CD8-positive, alpha-beta memory T cell (primary cell): ENCODE measurements around the gene SFXN3. TPM values are rescaled to one million over a fixed set of nuclear protein-coding genes. Genes with fewer than 3 reads are reported as not detected.

Experiments
- CTCF ChIA-PET: fragments of 350-600 bp; sonication (Branson Sonifier 250); formaldehyde crosslinking; loops from one replicate; lab custom pipeline; 2021; ENCODE audit warnings: antibody characterized with exemption; lab: Charles Lee
- POLR2A ChIA-PET: fragments of 350-600 bp; sonication (Branson Sonifier 250); formaldehyde crosslinking; loops from one replicate; lab custom pipeline; 2021; ENCODE audit warnings: antibody characterized with exemption; lab: Charles Lee
- DNase-seq, 5 donors: peaks; one replicate each; pipeline versions ENCODE4 v3.0.0 to v3.0.0-alpha.2; 2020 to 2022; ENCODE audit warnings: mixed read lengths in 1 of 5
- H3K27ac ChIP-seq: one replicate; pipeline ENCODE4 v1.7.0; 2013; ENCODE audit warnings: low read depth, mild to moderate bottlenecking, low read length, moderate library complexity
- H3K27me3 ChIP-seq: 2 replicates; pipeline ENCODE4 v1.7.0; 2013; ENCODE audit warnings: low read length, mild to moderate bottlenecking; ENCODE audit not compliant: insufficient read depth, poor library complexity, severe bottlenecking
- H3K36me3 ChIP-seq: 2 replicates; pipeline ENCODE4 v1.7.0; 2013; ENCODE audit warnings: mild to moderate bottlenecking, low read length, moderate library complexity; ENCODE audit not compliant: insufficient read depth
- H3K4me1 ChIP-seq: 2 replicates; pipeline ENCODE4 v1.7.0; 2013; ENCODE audit warnings: mild to moderate bottlenecking, low read length, moderate library complexity; ENCODE audit not compliant: insufficient read depth
- H3K4me3 ChIP-seq: 2 replicates; pipeline ENCODE4 v1.7.0; 2013; ENCODE audit warnings: mild to moderate bottlenecking, low read length
- H3K9me3 ChIP-seq: 2 replicates; pipeline ENCODE4 v1.7.0; 2013; ENCODE audit warnings: mild to moderate bottlenecking, low read length
- H3K27ac Mint-ChIP-seq, 8 donors: one replicate each; pipeline ENCODE4 v1.8.0; 2020 to 2021; ENCODE audit warnings: mixed read lengths in 8 of 8, mild to moderate bottlenecking in 6 of 8, inconsistent platforms in 3 of 8, moderate library complexity in 3 of 8
- H3K27me3 Mint-ChIP-seq, 2 donors: one replicate each; pipeline ENCODE4 v1.8.0; 2020 to 2021; ENCODE audit warnings: mixed read lengths in 2 of 2, mild to moderate bottlenecking in 1 of 2, moderate library complexity in 1 of 2
- H3K36me3 Mint-ChIP-seq, 3 donors: one replicate each; pipeline ENCODE4 v1.8.0; 2020 to 2021; ENCODE audit warnings: mixed read lengths in 3 of 3, inconsistent platforms in 1 of 3, mild to moderate bottlenecking in 1 of 3
- H3K4me1 Mint-ChIP-seq, 3 donors: one replicate each; pipeline ENCODE4 v1.8.0; 2020 to 2021; ENCODE audit warnings: mixed read lengths in 3 of 3, inconsistent platforms in 1 of 3, mild to moderate bottlenecking in 1 of 3
- H3K4me3 Mint-ChIP-seq, 7 donors: one replicate each; pipeline ENCODE4 v1.8.0; 2020 to 2021; ENCODE audit warnings: mixed read lengths in 7 of 7, mild to moderate bottlenecking in 6 of 7, moderate library complexity in 4 of 7, inconsistent platforms in 2 of 7
- H3K9me3 Mint-ChIP-seq, 5 donors: one replicate each; pipeline ENCODE4 v1.8.0; 2020 to 2022; ENCODE audit warnings: mixed read lengths in 5 of 5, mild to moderate bottlenecking in 3 of 5, moderate library complexity in 2 of 5, inconsistent platforms in 1 of 5
- polyA plus RNA-seq: library from polyadenylated mRNA; unstranded; fragments of 300-500 nt; fragmentation: Illumina TruSeq; gene quantifications from one replicate; pipeline ENCODE4 v1.2.3, GENCODE V29; 2021
- total RNA-seq, 2 experiments: library from RNA; stranded (reverse); gene quantifications; one replicate each; pipeline ENCODE4 v1.2.3, GENCODE V29; 2021

SFXN3 gene, protein sequence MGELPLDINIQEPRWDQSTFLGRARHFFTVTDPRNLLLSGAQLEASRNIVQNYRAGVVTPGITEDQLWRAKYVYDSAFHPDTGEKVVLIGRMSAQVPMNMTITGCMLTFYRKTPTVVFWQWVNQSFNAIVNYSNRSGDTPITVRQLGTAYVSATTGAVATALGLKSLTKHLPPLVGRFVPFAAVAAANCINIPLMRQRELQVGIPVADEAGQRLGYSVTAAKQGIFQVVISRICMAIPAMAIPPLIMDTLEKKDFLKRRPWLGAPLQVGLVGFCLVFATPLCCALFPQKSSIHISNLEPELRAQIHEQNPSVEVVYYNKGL
- total RNA-seq (10 to 100 TPM; 25.2 to 26.5 TPM), polyA plus RNA-seq (17.6 TPM)

GRCh38 chr10:101031128-101031795, at the start of gene SFXN3, which contains the start of gene PDZD7:
Gene SFXN3 (plus strand): TSS chr10:101031234. CDS start chr10:101034695, 3,461 bp downstream.
Gene PDZD7 (minus strand): TSS chr10:101031129. CDS start chr10:101030219, 910 bp downstream.
- Mint-ChIP-seq H3K4me3 (peak within 1 kb of the TSS; percentile 92 to 98 (median 93)), H3K36me3 (peaks cover 0 to 35% (median 5%) of the 10 kb centered on the region in 3 donors), H3K27ac (peak within 1 kb of the TSS; percentile 94 to 100 (median 98)), H3K9me3 (no peaks in the 10 kb centered on the region), H3K4me1 (peaks cover 18 to 25% (median 22%) of the 10 kb centered on the region in 3 donors), H3K27me3 (peaks cover 3 to 5% of the 10 kb centered on the region in 2 donors)
- Histone ChIP-seq H3K9me3 (no peaks in the 10 kb centered on the region), H3K4me1 (peaks cover 15% of the 10 kb centered on the region), H3K27me3 (no peaks in the 10 kb centered on the region), H3K36me3 (no peaks in the 10 kb centered on the region), H3K4me3 (peak within 1 kb of the TSS; percentile 85), H3K27ac (peak within 1 kb of the TSS; percentile 94)
- DNase-seq = peak; percentile 94 to 97 (median 95)
- ChIA-PET POLR2A (interaction anchor here (0.5 to 1.9 kb wide), 10 partner anchors 10 to 1604 kb away, joined by 3 to 9 read pairs (median 3); no protein-coding TSS in a partner anchor), CTCF (interaction anchor here (0.8 to 6.4 kb wide), 15 partner anchors 10 to 63 kb away, joined by 3 to 54 read pairs (median 4); partner anchors contain the start of gene KAZALD1)

- CTCF ChIA-PET = interaction anchor here (1.6 kb wide), 1 partner anchor 14 kb away, joined by 9 read pairs; no protein-coding TSS in a partner anchor
- Histone ChIP-seq H3K4me3 (no peak overlapping the region), H3K27ac (no peak overlapping the region), H3K9me3 (no peaks in the 10 kb centered on the region), H3K4me1 (peaks cover 20% of the 10 kb centered on the region), H3K36me3 (peaks cover 4% of the 10 kb centered on the region), H3K27me3 (no peaks in the 10 kb centered on the region)
- Mint-ChIP-seq H3K27ac (no peak overlapping the region), H3K4me1 (peaks cover 26 to 35% (median 27%) of the 10 kb centered on the region in 3 donors), H3K36me3 (peaks cover 0 to 73% (median 10%) of the 10 kb centered on the region in 3 donors), H3K4me3 (peak overlapping the region in 2 of 7 donors; percentile 38 to 82), H3K27me3 (peaks cover 0 to 1% of the 10 kb centered on the region in 2 donors), H3K9me3 (no peaks in the 10 kb centered on the region)
- no peak for DNase-seq
- POLR2A ChIA-PET = no interaction called here
Observed at GRCh38 chr10:100982916-100983830, 47.9 kb upstream of the SFXN3 start.

- H3K4me1 ChIP-seq = peaks cover 28% of the 10 kb centered on the region
- Mint-ChIP-seq H3K27me3 (peaks cover 0 to 1% of the 10 kb centered on the region in 2 donors), H3K4me3 (peak overlapping the region in 1 of 7 donors; percentile 82), H3K36me3 (peaks cover 0 to 67% (median 9%) of the 10 kb centered on the region in 3 donors), H3K4me1 (peaks cover 26 to 41% (median 30%) of the 10 kb centered on the region in 3 donors), H3K9me3 (no peaks in the 10 kb centered on the region), H3K27ac (peak overlapping the region in 1 of 8 donors; percentile 12)
- no peak overlapping the region for H3K27ac ChIP-seq
- H3K36me3 ChIP-seq = peaks cover 4% of the 10 kb centered on the region
- ChIA-PET POLR2A (no interaction called here), CTCF (interaction anchor here (1.6 to 6.8 kb wide), 2 partner anchors 14 kb away, joined by 9 to 73 read pairs; partner anchors contain the start of gene LZTS2)
- H3K9me3 ChIP-seq = no peaks in the 10 kb centered on the region
- no peak overlapping the region for H3K4me3 ChIP-seq
- no peak for DNase-seq
- no peaks in the 10 kb centered on the region for H3K27me3 ChIP-seq
Observed at GRCh38 chr10:100983868-100984671, 47.0 kb upstream of the SFXN3 start.

- Mint-ChIP-seq H3K36me3 (peaks cover 0 to 69% (median 8%) of the 10 kb centered on the region in 3 donors), H3K9me3 (no peaks in the 10 kb centered on the region), H3K4me1 (peaks cover 30 to 48% (median 32%) of the 10 kb centered on the region in 3 donors), H3K4me3 (peak overlapping the region in 1 of 7 donors; percentile 93), H3K27me3 (peaks cover 0 to 1% of the 10 kb centered on the region in 2 donors), H3K27ac (no peak overlapping the region)
- Histone ChIP-seq H3K4me3 (no peak overlapping the region), H3K36me3 (peaks cover 4% of the 10 kb centered on the region), H3K27me3 (no peaks in the 10 kb centered on the region), H3K9me3 (no peaks in the 10 kb centered on the region), H3K4me1 (peaks cover 28% of the 10 kb centered on the region), H3K27ac (no peak overlapping the region)
- DNase-seq = no peak
- CTCF ChIA-PET = interaction anchor here (6.8 kb wide), 1 partner anchor 13 kb away, joined by 73 read pairs; the partner anchor contains the start of gene LZTS2
- POLR2A ChIA-PET = interaction anchor here (0.7 to 3.0 kb wide), 2 partner anchors 12 to 15 kb away, joined by 3 to 10 read pairs; partner anchors contain the start of gene LZTS2
Observed at GRCh38 chr10:100984672-100985177, 46.3 kb upstream of the SFXN3 start.

DNA sequence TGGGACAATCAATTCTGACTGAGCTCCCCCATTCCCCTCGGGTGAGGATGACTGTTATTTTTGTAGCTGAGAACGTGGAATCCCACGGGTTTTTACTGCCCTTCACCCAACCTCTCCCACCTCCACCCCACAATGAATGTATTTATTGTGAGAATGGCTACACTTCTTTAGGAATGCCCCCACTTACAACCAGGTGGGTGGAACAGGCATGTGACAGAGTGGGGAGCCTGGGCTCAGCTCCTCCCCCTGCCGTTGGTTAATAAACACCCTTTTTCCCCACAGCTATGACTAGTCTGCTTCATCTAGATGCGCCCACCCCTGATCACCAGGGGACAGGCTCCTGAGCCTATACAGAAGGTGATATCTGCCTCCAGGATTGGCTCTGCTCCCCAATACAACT, 45.7 kb upstream of the SFXN3 start:
- H3K36me3 Mint-ChIP-seq = peaks cover under 1 to 67% (median 6%) of the 10 kb centered on the region in 3 donors
- peak overlapping the region in 6 of 7 donors; percentile 23 to 99 (median 92) for H3K4me3 Mint-ChIP-seq
- Histone ChIP-seq H3K4me3 (no peak overlapping the region), H3K4me1 (peaks cover 28% of the 10 kb centered on the region), H3K9me3 (no peaks in the 10 kb centered on the region), H3K27me3 (no peaks in the 10 kb centered on the region), H3K36me3 (peaks cover 5% of the 10 kb centered on the region), H3K27ac (no peak overlapping the region)
- peaks cover 0 to 1% of the 10 kb centered on the region in 2 donors for H3K27me3 Mint-ChIP-seq
- no peak overlapping the region for H3K27ac Mint-ChIP-seq
- H3K9me3 Mint-ChIP-seq = no peaks in the 10 kb centered on the region
- no peak for DNase-seq
- CTCF ChIA-PET = interaction anchor here (2.2 to 6.8 kb wide), 2 partner anchors 13 to 29 kb away, joined by 9 to 73 read pairs; partner anchors contain the start of gene LZTS2
- POLR2A ChIA-PET = interaction anchor here (0.7 to 3.0 kb wide), 2 partner anchors 12 to 14 kb away, joined by 3 to 10 read pairs; partner anchors contain the start of gene LZTS2
- H3K4me1 Mint-ChIP-seq = peaks cover 32 to 50% (median 33%) of the 10 kb centered on the region in 3 donors

- ChIA-PET POLR2A (interaction anchor here (3.0 kb wide), 1 partner anchor 10 kb away, joined by 10 read pairs; no protein-coding TSS in a partner anchor), CTCF (interaction anchor here (2.2 to 6.8 kb wide), 2 partner anchors 12 to 28 kb away, joined by 9 to 73 read pairs; partner anchors contain the start of gene LZTS2)
- Mint-ChIP-seq H3K36me3 (peaks cover 11 to 67% (median 11%) of the 10 kb centered on the region in 3 donors), H3K4me1 (peaks cover 38 to 58% (median 40%) of the 10 kb centered on the region in 3 donors), H3K4me3 (peak overlapping the region; percentile 86 to 99 (median 93)), H3K27me3 (peaks cover 0 to 1% of the 10 kb centered on the region in 2 donors), H3K9me3 (no peaks in the 10 kb centered on the region), H3K27ac (peak overlapping the region in 5 of 8 donors; percentile 14 to 92 (median 45))
- H3K4me1 ChIP-seq = peaks cover 28% of the 10 kb centered on the region
- no peaks in the 10 kb centered on the region for H3K9me3 ChIP-seq
- H3K27ac ChIP-seq = peak overlapping the region; percentile 76
- H3K27me3 ChIP-seq = no peaks in the 10 kb centered on the region
- H3K4me3 ChIP-seq = peak overlapping the region; percentile 99
- no peak for DNase-seq
- H3K36me3 ChIP-seq = peaks cover 13% of the 10 kb centered on the region
Observed at GRCh38 chr10:100986623-100986951, 44.4 kb upstream of the SFXN3 start.
